Esophagus squamous epithelium (tissue), 5 donors: ENCODE data around the gene TSPEAR. TPM values are rescaled to one million over a fixed set of nuclear protein-coding genes. Genes with fewer than 3 reads are reported as not detected.
"Not testable (repeated sequence)": the region's sequence is repeated elsewhere in the genome, so short reads cannot be mapped to it uniquely, and the experiment has no call there.

Experiments used
- DNase-seq: peaks from one replicate; lab custom pipeline; 2025; lab: John Stamatoyannopoulos, UW
- H3K27ac ChIP-seq, 4 donors: fragments of 200-600 bp; sonication (generic); one replicate each; pipeline ENCODE4 v1.5.1; 2016 to 2019; ENCODE audit warnings: mild to moderate bottlenecking in 1 of 4
- H3K27me3 ChIP-seq, 4 donors: fragments of 200-600 bp; sonication (generic); 1 replicate in 3 of 4; 2 replicates in 1 of 4; pipeline versions ENCODE4 v1.5.1 to v1.6.0; 2017 to 2021; ENCODE audit warnings: antibody characterized with exemption in 1 of 4
- H3K36me3 ChIP-seq, 3 donors: fragments of 200-600 bp; sonication (generic); one replicate each; pipeline ENCODE4 v1.5.1; 2016 to 2019
- H3K4me1 ChIP-seq, 3 donors: fragments of 200-600 bp; sonication (generic); one replicate each; pipeline ENCODE4 v1.5.1; 2017 to 2019
- H3K4me3 ChIP-seq, 4 donors: fragments of 200-600 bp; sonication (generic); 1 replicate in 3 of 4; 2 replicates in 1 of 4; pipeline ENCODE4 v1.5.1; 2016 to 2019; ENCODE audit warnings: mild to moderate bottlenecking in 2 of 4, moderate library complexity in 1 of 4
- H3K9me3 ChIP-seq, 3 donors: fragments of 200-600 bp; sonication (generic); one replicate each; pipeline ENCODE4 v1.5.1; 2016 to 2019
- POLR2A ChIP-seq, 4 donors: fragments of 450-650 bp; IDR thresholded peaks; one replicate each; pipeline ENCODE4 v1.6.1; 2017; ENCODE audit warnings: antibody characterized with exemption in 4 of 4, mild to moderate bottlenecking in 4 of 4, moderate library complexity in 3 of 4
- WGBS, 2 donors: methylation state at CpG; one replicate each; pipeline ENCODE4 v1.1.5; 2018; 5-methylcytosine and 5-hydroxymethylcytosine counted together
- intact Hi-C: fragments of 100-400 bp; cut with DNase I; formaldehyde crosslinking; loops from one replicate; pipeline ENCODE4 v1.15.0; 2022
- total RNA-seq, 4 donors: library from RNA; depleted of rRNA; stranded (reverse); fragments of >200 nt; gene quantifications; one replicate each; pipeline ENCODE4 v1.1.0, GENCODE V29; 2016
- TF ChIP-seq, protein P1 (sequence below), 6 experiments: fragments of 450-650 bp in 4 of 6; fragments of 200-600 bp in 2 of 6; sonication (generic) in 2 of 6; IDR thresholded peaks; one replicate each; pipeline ENCODE4 v1.5.1; 2016 to 2019; ENCODE audit warnings: antibody characterized with exemption in 6 of 6, mild to moderate bottlenecking in 4 of 6, moderate library complexity in 4 of 6
- donor health status: DM: yes; HTN: yes; CAD: no.

Gene TSPEAR
- total RNA-seq, 4 donors from 2014 or later = not detected

DNA sequence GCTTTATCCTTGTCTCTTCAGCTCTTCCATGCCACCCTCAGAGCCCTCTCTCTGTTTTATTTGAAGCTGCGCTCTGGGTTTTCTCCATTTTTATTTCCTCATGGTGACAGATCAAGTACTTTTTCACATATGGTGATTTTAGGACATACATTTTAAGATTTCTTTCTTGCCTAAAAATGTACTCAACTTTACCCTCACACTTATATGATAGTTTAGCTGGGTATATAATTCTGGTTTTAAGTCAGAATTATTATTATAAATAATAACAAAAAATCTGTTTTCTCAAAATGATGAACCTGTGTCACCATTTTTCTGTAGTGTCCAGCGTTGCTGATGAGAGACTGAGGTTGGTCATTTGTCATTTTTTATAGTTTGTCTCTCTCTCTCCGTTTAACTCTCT lies 130.2 kb downstream of the TSPEAR start:
- TF ChIP-seq, protein P1, sequence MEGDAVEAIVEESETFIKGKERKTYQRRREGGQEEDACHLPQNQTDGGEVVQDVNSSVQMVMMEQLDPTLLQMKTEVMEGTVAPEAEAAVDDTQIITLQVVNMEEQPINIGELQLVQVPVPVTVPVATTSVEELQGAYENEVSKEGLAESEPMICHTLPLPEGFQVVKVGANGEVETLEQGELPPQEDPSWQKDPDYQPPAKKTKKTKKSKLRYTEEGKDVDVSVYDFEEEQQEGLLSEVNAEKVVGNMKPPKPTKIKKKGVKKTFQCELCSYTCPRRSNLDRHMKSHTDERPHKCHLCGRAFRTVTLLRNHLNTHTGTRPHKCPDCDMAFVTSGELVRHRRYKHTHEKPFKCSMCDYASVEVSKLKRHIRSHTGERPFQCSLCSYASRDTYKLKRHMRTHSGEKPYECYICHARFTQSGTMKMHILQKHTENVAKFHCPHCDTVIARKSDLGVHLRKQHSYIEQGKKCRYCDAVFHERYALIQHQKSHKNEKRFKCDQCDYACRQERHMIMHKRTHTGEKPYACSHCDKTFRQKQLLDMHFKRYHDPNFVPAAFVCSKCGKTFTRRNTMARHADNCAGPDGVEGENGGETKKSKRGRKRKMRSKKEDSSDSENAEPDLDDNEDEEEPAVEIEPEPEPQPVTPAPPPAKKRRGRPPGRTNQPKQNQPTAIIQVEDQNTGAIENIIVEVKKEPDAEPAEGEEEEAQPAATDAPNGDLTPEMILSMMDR (IDR thresholded peaks at IDR 0.05) = no peak
- no peak for TF ChIP-seq POLR2A (IDR thresholded peaks at IDR 0.05)
- 72 to 87% methylated on average over 3 of the region's 3 CpGs for whole genome bisulfite sequencing, 2 donors
- peaks cover 0 to 39% (median 18%) of the 10 kb centered on the region in 3 donors for H3K9me3 ChIP-seq
- DNase-seq = no peak
- H3K27ac ChIP-seq = no peak overlapping the region
- no peak overlapping the region for H3K4me3 ChIP-seq
- peaks cover 0 to 60% (median 1%) of the 10 kb centered on the region in 4 donors for H3K27me3 ChIP-seq
- H3K36me3 ChIP-seq = no peaks in the 10 kb centered on the region
- no peaks in the 10 kb centered on the region for H3K4me1 ChIP-seq
- intact Hi-C loops = no loop called here

DNA sequence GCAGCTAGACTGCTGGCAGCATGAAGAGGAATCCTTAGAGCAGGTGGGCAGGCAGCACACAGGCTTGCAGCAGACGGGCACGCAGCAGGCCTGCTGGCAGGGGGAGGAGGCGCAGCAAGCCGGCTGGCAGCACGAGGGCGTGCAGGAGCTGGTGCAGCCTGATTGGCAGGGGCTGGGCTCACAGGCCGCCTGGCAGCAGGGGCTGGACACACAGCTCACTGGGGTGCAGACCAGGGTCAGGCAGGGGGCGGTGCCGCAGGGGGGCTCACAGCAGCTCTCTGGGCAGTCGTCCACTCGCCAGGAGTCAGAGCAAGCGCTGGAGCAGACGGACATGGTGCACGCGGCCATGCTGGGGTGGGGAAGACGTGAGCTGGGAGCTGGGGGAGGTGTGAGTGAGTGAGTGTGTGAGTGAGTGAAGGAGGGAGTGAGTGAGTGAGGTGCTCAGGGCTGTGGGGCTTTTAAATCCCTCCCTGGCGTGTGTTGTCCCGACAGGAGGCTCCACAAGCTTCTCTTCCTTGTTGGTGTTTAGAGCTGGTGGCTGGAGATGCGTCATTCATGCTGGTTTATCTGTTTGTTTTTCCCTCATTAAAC lies 131.0 kb downstream of the TSPEAR start, which contains the start of gene KRTAP10-5:
KRTAP10-5 (minus strand) TSS at position 374 of the 591 bp plus-strand sequence; CDS start at position 348, 26 bp downstream.
- H3K4me1 ChIP-seq, H3K27ac ChIP-seq, DNase-seq, intact Hi-C loops, H3K4me3 ChIP-seq, H3K36me3 ChIP-seq: not testable (repeated sequence)
- WGBS, 2 donors = 31 to 36% methylated on average over 11 to 14 of the region's 19 CpGs
- Histone ChIP-seq H3K9me3 (peaks cover 0 to 33% (median 18%) of the 10 kb centered on the region in 3 donors), H3K27me3 (peaks cover 0 to 52% (median 0%) of the 10 kb centered on the region in 4 donors)

DNA sequence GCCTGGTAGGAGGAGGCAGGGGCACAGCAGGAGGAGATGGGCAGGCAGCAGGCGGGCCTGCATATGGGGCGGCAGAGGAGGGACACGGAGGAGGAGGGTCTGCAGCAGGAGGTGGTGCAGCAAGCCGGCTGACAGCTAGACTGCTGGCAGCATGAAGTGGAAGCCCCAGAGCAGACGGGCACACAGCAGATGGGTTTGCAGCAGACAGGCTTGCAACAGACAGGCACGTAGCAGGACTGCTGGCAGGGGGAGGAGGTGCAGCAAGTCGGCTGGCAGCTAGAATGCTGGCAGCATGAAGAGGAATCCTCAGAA lies 131.6 kb downstream of the TSPEAR start:
- intact Hi-C loops = no loop called here
- WGBS, 2 donors = 55 to 81% methylated on average over 3 to 7 of the region's 7 CpGs
- H3K9me3 ChIP-seq = peaks cover 0 to 33% (median 18%) of the 10 kb centered on the region in 3 donors

DNA sequence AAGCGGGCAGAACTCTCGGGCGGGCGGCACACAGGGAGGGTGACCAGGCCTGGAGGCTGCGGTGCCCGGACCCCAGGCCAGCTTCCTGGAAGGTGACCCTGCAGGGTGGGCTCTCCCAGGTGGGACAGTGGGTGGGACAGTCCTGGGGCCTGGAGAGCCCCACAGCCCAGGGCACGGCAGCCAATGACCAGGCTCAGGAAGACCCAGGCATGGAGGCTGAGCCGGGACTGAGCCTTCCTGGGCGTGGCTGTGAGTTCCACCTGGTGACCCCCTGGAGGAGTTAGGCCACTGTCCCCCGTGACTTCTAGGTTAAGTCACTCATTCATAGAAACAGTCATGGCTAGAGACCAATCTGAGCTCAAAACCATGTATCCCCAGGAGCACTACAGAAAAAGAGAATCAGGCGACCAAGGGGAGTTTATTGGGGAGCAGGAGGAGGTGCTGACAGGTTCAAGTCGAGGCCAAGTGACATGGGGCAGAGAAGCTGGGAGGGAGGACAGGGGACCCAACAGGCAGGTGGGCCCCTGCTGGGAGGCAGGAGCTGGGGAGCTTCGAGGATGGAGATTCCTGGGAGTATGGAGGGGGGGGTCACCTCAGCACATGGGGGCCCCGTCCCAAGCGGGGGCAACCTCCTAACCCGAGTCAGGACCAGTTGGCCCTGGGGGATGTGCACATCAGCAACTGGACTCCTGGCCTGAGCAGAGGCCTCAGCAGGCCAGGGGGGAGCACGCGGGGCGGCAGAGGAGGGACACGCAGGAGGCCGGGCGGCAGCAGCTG lies 132.1 kb downstream of the TSPEAR start:
- intact Hi-C loops = no loop called here
- TF ChIP-seq, protein P1 (IDR thresholded peaks at IDR 0.05) = no peak
- no peak for TF ChIP-seq POLR2A (IDR thresholded peaks at IDR 0.05)
- WGBS, 2 donors = 36 to 77% methylated on average over 2 to 9 of the region's 22 CpGs
- no peak overlapping the region for H3K4me3 ChIP-seq
- H3K9me3 ChIP-seq = peaks cover 0 to 33% (median 18%) of the 10 kb centered on the region in 3 donors
- H3K4me1 ChIP-seq = peaks cover 0 to 7% (median 0%) of the 10 kb centered on the region in 3 donors
- H3K36me3 ChIP-seq = no peaks in the 10 kb centered on the region
- no peak for DNase-seq
- no peak overlapping the region for H3K27ac ChIP-seq
- H3K27me3 ChIP-seq = peaks cover 0 to 48% (median 0%) of the 10 kb centered on the region in 4 donors

More for the DNA sequence above, 131.6 kb downstream of the TSPEAR start:
- Histone ChIP-seq H3K4me1 (peaks cover 0 to 1% (median 0%) of the 10 kb centered on the region in 3 donors), H3K4me3 (no peak overlapping the region), H3K27me3 (peaks cover 0 to 48% (median 0%) of the 10 kb centered on the region in 4 donors), H3K27ac (no peak overlapping the region), H3K36me3 (no peaks in the 10 kb centered on the region)
- TF ChIP-seq, protein P1 (IDR thresholded peaks at IDR 0.05) = no peak
- TF ChIP-seq POLR2A (IDR thresholded peaks at IDR 0.05) = no peak
- DNase-seq = no peak

DNA sequence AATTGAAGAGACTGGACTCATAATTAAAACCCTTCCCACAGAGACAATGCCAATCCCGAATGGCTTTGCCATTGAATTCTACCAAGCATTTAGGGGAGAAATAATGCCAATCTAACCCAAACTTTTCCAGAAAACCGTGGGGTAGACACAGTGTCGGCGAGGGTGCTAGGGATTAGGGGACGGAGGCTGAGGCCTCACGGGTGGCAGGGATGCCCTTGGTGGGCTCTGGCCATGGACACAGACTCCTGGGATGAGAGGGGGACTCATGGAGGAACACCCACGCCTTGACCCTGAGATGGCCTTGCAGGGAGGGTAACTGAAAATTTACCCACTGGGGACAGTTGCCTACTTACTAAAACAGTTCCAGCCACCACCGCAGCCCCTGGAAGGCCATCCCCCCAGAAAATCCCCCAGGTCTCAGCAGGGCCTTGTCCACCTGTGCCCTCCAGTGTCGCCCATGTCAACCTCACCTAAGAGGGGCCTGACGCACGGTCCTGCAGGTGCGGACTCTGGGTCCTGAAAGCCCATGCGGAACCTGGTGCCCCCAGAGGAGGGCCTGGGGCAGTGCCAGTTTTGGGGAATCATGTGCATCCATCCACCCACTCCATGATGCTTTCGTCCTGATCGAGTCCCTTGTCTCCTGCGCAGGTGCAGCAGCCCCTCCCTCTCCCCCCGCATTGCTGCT lies 132.9 kb downstream of the TSPEAR start:
- H3K36me3 ChIP-seq = no peaks in the 10 kb centered on the region
- 83 to 90% methylated on average over 7 to 8 of the region's 17 CpGs for WGBS, 2 donors
- H3K4me3 ChIP-seq = no peak overlapping the region
- TF ChIP-seq POLR2A (IDR thresholded peaks at IDR 0.05) = no peak
- TF ChIP-seq, protein P1 (IDR thresholded peaks at IDR 0.05) = no peak
- DNase-seq = no peak
- H3K27me3 ChIP-seq = peaks cover 0 to 49% (median 0%) of the 10 kb centered on the region in 4 donors
- peaks cover 0 to 33% (median 18%) of the 10 kb centered on the region in 3 donors for H3K9me3 ChIP-seq
- H3K4me1 ChIP-seq = peaks cover 0 to 12% (median 0%) of the 10 kb centered on the region in 3 donors
- intact Hi-C loops = no loop called here
- no peak overlapping the region for H3K27ac ChIP-seq
